Liver (tissue), 9 donors: ENCODE data around the gene WASF2. TPM values are rescaled to one million over a fixed set of nuclear protein-coding genes. Genes with fewer than 3 reads are reported as not detected.

Experiments used
- DNase-seq: peaks from one replicate; pipeline ENCODE4 v3.0.0-alpha.2; 2017; ENCODE audit warnings: low spot score
- H3K27ac ChIP-seq, 2 donors: one replicate each; pipeline ENCODE4 v1.7.0; 2013; ENCODE audit warnings: inconsistent platforms in 2 of 2, low read length in 2 of 2, control low read depth in 1 of 2, low read depth in 1 of 2, mild to moderate bottlenecking in 1 of 2
- H3K27me3 ChIP-seq, 4 donors: one replicate each; pipeline versions ENCODE4 v1.6.1 to v1.7.0; 2013; ENCODE audit warnings: low read length in 3 of 4, inconsistent platforms in 1 of 4, mild to moderate bottlenecking in 1 of 4, moderate library complexity in 1 of 4; ENCODE audit not compliant: control insufficient read depth in 4 of 4, insufficient read depth in 4 of 4
- H3K36me3 ChIP-seq, 4 donors: one replicate each; pipeline versions ENCODE4 v1.6.1 to v1.7.0; 2013; ENCODE audit warnings: low read length in 3 of 4, mild to moderate bottlenecking in 3 of 4, low read depth in 1 of 4, moderate library complexity in 1 of 4; ENCODE audit not compliant: control insufficient read depth in 4 of 4, insufficient read depth in 3 of 4
- H3K4me1 ChIP-seq, 4 donors: one replicate each; pipeline versions ENCODE4 v1.6.1 to v1.7.0; 2013; ENCODE audit warnings: low read length in 3 of 4, mild to moderate bottlenecking in 3 of 4, moderate library complexity in 1 of 4; ENCODE audit not compliant: control insufficient read depth in 4 of 4, insufficient read depth in 4 of 4
- H3K4me3 ChIP-seq, 3 donors: one replicate each; pipeline versions ENCODE4 v1.6.1 to v1.7.0; 2013; ENCODE audit warnings: low read length in 3 of 3, control low read depth in 1 of 3, low read depth in 1 of 3, mild to moderate bottlenecking in 1 of 3
- H3K9ac ChIP-seq, 2 donors: one replicate each; pipeline ENCODE4 v1.7.0; 2013; ENCODE audit warnings: low read length in 2 of 2, mild to moderate bottlenecking in 2 of 2, moderate library complexity in 2 of 2, control low read depth in 1 of 2, low read depth in 1 of 2
- H3K9me3 ChIP-seq, 4 donors: one replicate each; pipeline versions ENCODE4 v1.6.1 to v1.7.0; 2013; ENCODE audit warnings: low read length in 3 of 4; ENCODE audit not compliant: control insufficient read depth in 4 of 4
- ATF3 ChIP-seq: IDR thresholded peaks from 2 replicates; pipeline ENCODE4 v1.6.1; 2016; ENCODE audit warnings: antibody characterized with exemption
- CTCF ChIP-seq: fragments of 150-350 bp; IDR thresholded peaks from 2 replicates; pipeline ENCODE4 v1.5.1; 2017; ENCODE audit warnings: improper control_type of control experiment, low read depth, low read length; ENCODE audit not compliant: missing input control
- EGR1 ChIP-seq, 2 donors: IDR thresholded peaks; 2 replicates each; pipeline ENCODE4 v1.6.1; 2016 to 2018; ENCODE audit warnings: antibody characterized with exemption in 2 of 2, low read depth in 2 of 2
- FOXA1 ChIP-seq: IDR thresholded peaks from 2 replicates; pipeline ENCODE4 v1.6.1; 2016; ENCODE audit warnings: antibody characterized with exemption
- FOXA2 ChIP-seq: IDR thresholded peaks from 2 replicates; pipeline ENCODE4 v1.6.1; 2016; ENCODE audit warnings: antibody characterized with exemption
- HNF4A ChIP-seq, 2 donors: conservative IDR thresholded peaks; 2 replicates each; pipeline ENCODE4 v1.6.1; 2016; ENCODE audit warnings: antibody characterized with exemption in 2 of 2, mild to moderate bottlenecking in 2 of 2
- JUND ChIP-seq, 2 donors: IDR thresholded peaks; 2 replicates each; pipeline ENCODE4 v1.6.1; 2016; ENCODE audit warnings: antibody characterized with exemption in 2 of 2
- MAX ChIP-seq: IDR thresholded peaks from 2 replicates; pipeline ENCODE4 v1.6.1; 2016; ENCODE audit warnings: antibody characterized with exemption
- NR2F2 ChIP-seq: IDR thresholded peaks from 2 replicates; pipeline ENCODE4 v1.6.1; 2016; ENCODE audit warnings: antibody characterized with exemption
- RAD21 ChIP-seq, 2 donors: IDR thresholded peaks; 2 replicates each; pipeline ENCODE4 v1.6.1; 2016; ENCODE audit warnings: antibody characterized with exemption in 2 of 2, mild to moderate bottlenecking in 2 of 2
- REST ChIP-seq: IDR thresholded peaks from 2 replicates; pipeline ENCODE4 v1.6.1; 2016; ENCODE audit warnings: antibody characterized with exemption, mild to moderate bottlenecking
- SP1 ChIP-seq: IDR thresholded peaks from 2 replicates; pipeline ENCODE4 v1.6.1; 2018; ENCODE audit warnings: antibody characterized with exemption, mild to moderate bottlenecking
- ZBTB33 ChIP-seq: IDR thresholded peaks from 2 replicates; pipeline ENCODE4 v1.6.1; 2016; ENCODE audit warnings: antibody characterized with exemption
- WGBS: extraction: QIAGEN DNeasy Blood & Tissue Kit; methylation state at CpG from one replicate; pipeline ENCODE4 v1.1.7; 2013; 5-methylcytosine and 5-hydroxymethylcytosine counted together
- polyA plus RNA-seq, 2 donors: library from polyadenylated mRNA; stranded (reverse) in 1 of 2; unstranded in 1 of 2; fragments of 200-250 nt in 1 of 2; fragments of >200 nt in 1 of 2; fragmentation: Nextera tagmentation in 1 of 2; extraction: Ambion mirVana in 1 of 2; gene quantifications; one replicate each; pipeline versions ENCODE4 v1.2.1 to v1.2.3, GENCODE V29; 2013 to 2015
- total RNA-seq, 2 donors: library from RNA; depleted of rRNA; stranded (reverse); fragments of >200 nt; gene quantifications; one replicate each; pipeline ENCODE4 v1.2.3, GENCODE V29; 2014
- donor health status: healthy.
- donor health status: healthy.
- donor health status: healthy.
- donor health status: healthy.
- donor health status: healthy.

WASF2 gene
- total and polyA plus RNA-seq, 4 donors, result 11.6 to 37.7 (median 18.7) TPM

GRCh38 chr1:27428316-27429028, 61.5 kb downstream of the WASF2 start:
- Histone ChIP-seq H3K27me3 (no peaks in the 10 kb centered on the region), H3K9me3 (no peaks in the 10 kb centered on the region), H3K4me1 (peaks cover 0 to 11% (median 7%) of the 10 kb centered on the region in 4 donors), H3K9ac (no peak overlapping the region), H3K27ac (peak overlapping the region in 1 of 2 donors; percentile 11), H3K4me3 (no peak overlapping the region), H3K36me3 (peaks cover 0 to 19% (median 9%) of the 10 kb centered on the region in 4 donors)
- peak; percentile 53 for DNase-seq
- TF ChIP-seq CTCF (no peak), ATF3 (no peak), ZBTB33 (no peak), RAD21 (IDR thresholded peaks at IDR 0.05) (no peak), FOXA1 (no peak), FOXA2 (no peak), HNF4A (conservative IDR thresholded peaks at IDR 0.05) (no peak)
- 72% methylated on average over 17 of the region's 17 CpGs for WGBS

GRCh38 chr1:27427816-27428315, 62.1 kb downstream of the WASF2 start:
- Histone ChIP-seq H3K27ac (peak overlapping the region in 1 of 2 donors; percentile 7), H3K4me1 (peaks cover 0 to 11% (median 7%) of the 10 kb centered on the region in 4 donors), H3K36me3 (peaks cover 0 to 19% (median 9%) of the 10 kb centered on the region in 4 donors), H3K4me3 (no peak overlapping the region), H3K9ac (no peak overlapping the region), H3K27me3 (no peaks in the 10 kb centered on the region), H3K9me3 (no peaks in the 10 kb centered on the region)
- WGBS, result 81% methylated on average over 2 of the region's 2 CpGs
- TF ChIP-seq NR2F2, result no peak
- TF ChIP-seq EGR1 (IDR thresholded peaks at IDR 0.05; ENCODE audit: low read depth in 2 of 2), result no peak
- TF ChIP-seq ZBTB33, result no peak
- no peak for TF ChIP-seq REST
- TF ChIP-seq JUND (IDR thresholded peaks at IDR 0.05), result no peak
- TF ChIP-seq MAX, result no peak
- TF ChIP-seq ATF3, result no peak
- TF ChIP-seq SP1, result no peak
- no peak for TF ChIP-seq CTCF
- TF ChIP-seq FOXA1, result no peak
- DNase-seq, result no peak
